HG03520 (cell line): ENCODE data around the gene ZNF787.

ENCODE experiments used
- ATAC-seq: cut with Tn5 transposase; IDR thresholded peaks from one replicate; pipeline ENCODE4 v1.9.1; 2021; ENCODE audit warnings: mild to moderate bottlenecking, moderate library complexity; ENCODE audit not compliant: unreplicated experiment

Gene ZNF787

GRCh38 chr19:56123266-56123891 lies 2.3 kb upstream of the ZNF787 start:
- ATAC-seq: no peak

- peak; percentile 19 for ATAC-seq
Observed at GRCh38 chr19:56120371-56121179, 520 bp downstream of the ZNF787 start.

- no peak for ATAC-seq
Observed at GRCh38 chr19:56120002-56120370, 1.1 kb downstream of the ZNF787 start.

- no peak for ATAC-seq
Observed at GRCh38 chr19:56119582-56119978, 1.5 kb downstream of the ZNF787 start.

- ATAC-seq: no peak
Observed at GRCh38 chr19:56118666-56119581, 2.2 kb downstream of the ZNF787 start.

GRCh38 chr19:56117889-56118288 lies 3.2 kb downstream of the ZNF787 start:
- ATAC-seq: no peak

GRCh38 chr19:56117376-56117884 lies 3.7 kb downstream of the ZNF787 start:
- ATAC-seq: no peak

- no peak for ATAC-seq
Observed at GRCh38 chr19:56116606-56117005, 4.5 kb downstream of the ZNF787 start.

- no peak for ATAC-seq
Observed at GRCh38 chr19:56115490-56115889, 5.6 kb downstream of the ZNF787 start.

- no peak for ATAC-seq
Observed at GRCh38 chr19:56114778-56115110, 6.4 kb downstream of the ZNF787 start.

GRCh38 chr19:56114051-56114777 lies 6.9 kb downstream of the ZNF787 start:
- no peak for ATAC-seq

GRCh38 chr19:56113074-56113632 lies 7.9 kb downstream of the ZNF787 start:
- no peak for ATAC-seq

- no peak for ATAC-seq
Observed at GRCh38 chr19:56112313-56112709, 8.8 kb downstream of the ZNF787 start.

GRCh38 chr19:56111601-56112312 lies 9.3 kb downstream of the ZNF787 start:
- no peak for ATAC-seq

GRCh38 chr19:56110515-56111448 lies 10.3 kb downstream of the ZNF787 start:
- no peak for ATAC-seq

- ATAC-seq: no peak
Observed at GRCh38 chr19:56109226-56109625, 11.9 kb downstream of the ZNF787 start.

GRCh38 chr19:56108447-56109195 lies 12.5 kb downstream of the ZNF787 start:
- no peak for ATAC-seq
